Heart right ventricle (tissue), 16 donors: ENCODE measurements around the gene SMIM21. TPM values are rescaled to one million over a fixed set of nuclear protein-coding genes. Genes with fewer than 3 reads are reported as not detected.

Experiments used
- ATAC-seq, 8 donors: fragments of 200-7000 bp; cut with Tn5 transposase; one replicate each; pipeline ENCODE4 v1.9.1; 2020; ENCODE audit warnings: mild to moderate bottlenecking in 8 of 8, moderate library complexity in 8 of 8, moderate number of reproducible peaks in 1 of 8
- DNase-seq, 2 donors: peaks; one replicate each; pipeline ENCODE4 v3.0.0-alpha.2; 2020
- H3K27ac ChIP-seq, 10 donors: fragments of 200-600 bp; sonication (generic) in 2 of 10; one replicate each; pipeline versions ENCODE4 v1.5.0 to v1.8.0; 2020 to 2022; ENCODE audit warnings: mild to moderate bottlenecking in 3 of 10
- H3K27me3 ChIP-seq, 7 donors: fragments of 200-600 bp; one replicate each; pipeline ENCODE4 v1.8.0; 2021 to 2022; ENCODE audit warnings: mild to moderate bottlenecking in 2 of 7
- H3K36me3 ChIP-seq, 9 donors: fragments of 200-600 bp; sonication (generic) in 1 of 9; one replicate each; pipeline versions ENCODE4 v1.5.0 to v1.8.0; 2020 to 2022; ENCODE audit warnings: mild to moderate bottlenecking in 2 of 9
- H3K4me1 ChIP-seq, 9 donors: fragments of 200-600 bp; sonication (generic) in 1 of 9; one replicate each; pipeline versions ENCODE4 v1.5.0 to v1.8.0; 2020 to 2022; ENCODE audit warnings: mild to moderate bottlenecking in 4 of 9
- H3K4me3 ChIP-seq, 10 donors: fragments of 200-600 bp; sonication (generic) in 2 of 10; one replicate each; pipeline versions ENCODE4 v1.5.0 to v1.8.0; 2020 to 2022; ENCODE audit warnings: mild to moderate bottlenecking in 7 of 10, moderate library complexity in 2 of 10
- H3K9me3 ChIP-seq, 11 donors: fragments of 200-600 bp in 10 of 11; sonication (generic) in 2 of 11; one replicate each; pipeline versions ENCODE4 v1.5.0 to v1.8.0; 2013 to 2022; ENCODE audit warnings: mild to moderate bottlenecking in 2 of 11, control low read depth in 1 of 11, moderate library complexity in 1 of 11
- WGBS, 2 donors: extraction: QIAGEN DNeasy Blood & Tissue Kit; methylation state at CpG; one replicate each; pipeline ENCODE4 v1.1.7; 2013; ENCODE audit warnings: inconsistent platforms in 1 of 2; 5-methylcytosine and 5-hydroxymethylcytosine counted together
- intact Hi-C, 10 donors: fragments of 100-400 bp; cut with DNase I; formaldehyde crosslinking; loops; one replicate each; pipeline versions ENCODE4 v1.11.1 to v1.14.2; 2022
- polyA plus RNA-seq, 2 donors: library from polyadenylated mRNA; stranded (reverse); fragments of 200-250 nt; gene quantifications; one replicate each; pipeline ENCODE4 v1.2.3, GENCODE V29; 2013
- total RNA-seq, 10 donors: library from RNA; stranded (reverse); fragmentation: NEBNext Ultra II Directional in 3 of 10; extraction: Animal tissue kit (Norgen Biotek cat#: 25700) in 3 of 10; gene quantifications; one replicate each; pipeline versions ENCODE4 v1.2.1 to v1.2.4, GENCODE V29; 2021 to 2023
- TF ChIP-seq, protein P1 (sequence below), 9 donors: fragments of 200-600 bp; sonication (generic) in 2 of 9; IDR thresholded peaks; one replicate each; pipeline versions ENCODE4 v1.5.0 to v1.8.0; 2021 to 2022; ENCODE audit warnings: antibody characterized with exemption in 9 of 9, mild to moderate bottlenecking in 5 of 9, moderate library complexity in 1 of 9
- donor health status: Arrhythmogenic right ventricular cardiomyopathy.
- donor health status: ischemic (EF 13 %, LVEDD 7.1; RV severe dilation, severe dysfunction).
- donor health status: healthy with polysubstance abuse.
- donor health status: DM: no; HTN: yes; CAD: no.
- donor health status: DM: no; HTN: no; CAD: no.
- donor health status: ischemic (EF 25% LVEDD 6.9; RV normal size, moderate dysfunction).
- donor health status: ischemic (EF 25% LVEDD 5.7; RV mildly dilated, moderate dysfunction).
- donor health status: healthy.
- donor health status: DM: yes; HTN: yes; CAD: no.
- donor health status: Ischemic cardiomyopathy.
- donor health status: ischemic (EF 35%, LVEDD 5.7; RV mildly dilated, moderate dysfunction).
- donor health status: nonischemic (EF 11% LVEDD 7.7; RV severe dilation, severe dysfunction).
- donor health status: DM: yes; HTN: yes; CAD: no.
- donor health status: PGD.
- donor health status: ischemic (EF 29% LVEDD 5.4; RV normal size, mild dysfunction).
- donor health status: nonischemic (EF 23%, LVEDD 6.1; RV moderate dilation, normal function).

Gene SMIM21
- total and polyA plus RNA-seq, 12 donors = not detected

DNA sequence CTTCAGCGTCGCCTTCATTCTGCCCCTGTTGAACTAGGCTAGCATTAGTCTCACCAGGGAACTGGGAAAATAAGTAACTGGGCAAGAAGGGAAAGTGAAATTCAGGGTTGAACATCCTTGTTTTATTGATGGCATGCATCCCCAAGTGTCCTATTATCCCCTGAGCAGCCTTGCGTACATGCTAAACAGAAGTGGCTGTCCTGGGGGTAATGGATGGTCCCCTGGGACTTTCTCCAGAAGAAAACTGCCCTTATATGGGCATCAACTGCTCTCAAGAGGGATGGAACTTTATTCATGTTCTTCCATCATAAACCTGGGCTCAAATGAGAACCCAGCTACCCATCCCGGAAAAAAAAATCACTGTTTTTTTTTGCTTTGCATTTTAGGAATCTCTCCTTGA lies 11.8 kb upstream of the SMIM21 start:
- Histone ChIP-seq H3K27me3 (peaks cover 0 to 26% (median 14%) of the 10 kb centered on the region in 7 donors), H3K36me3 (no peaks in the 10 kb centered on the region), H3K4me3 (no peak overlapping the region), H3K4me1 (no peaks in the 10 kb centered on the region), H3K9me3 (no peaks in the 10 kb centered on the region), H3K27ac (no peak overlapping the region)
- 84 to 92% methylated on average over 4 of the region's 4 CpGs for WGBS, 2 donors
- ATAC-seq = no peak
- TF ChIP-seq, protein P1, sequence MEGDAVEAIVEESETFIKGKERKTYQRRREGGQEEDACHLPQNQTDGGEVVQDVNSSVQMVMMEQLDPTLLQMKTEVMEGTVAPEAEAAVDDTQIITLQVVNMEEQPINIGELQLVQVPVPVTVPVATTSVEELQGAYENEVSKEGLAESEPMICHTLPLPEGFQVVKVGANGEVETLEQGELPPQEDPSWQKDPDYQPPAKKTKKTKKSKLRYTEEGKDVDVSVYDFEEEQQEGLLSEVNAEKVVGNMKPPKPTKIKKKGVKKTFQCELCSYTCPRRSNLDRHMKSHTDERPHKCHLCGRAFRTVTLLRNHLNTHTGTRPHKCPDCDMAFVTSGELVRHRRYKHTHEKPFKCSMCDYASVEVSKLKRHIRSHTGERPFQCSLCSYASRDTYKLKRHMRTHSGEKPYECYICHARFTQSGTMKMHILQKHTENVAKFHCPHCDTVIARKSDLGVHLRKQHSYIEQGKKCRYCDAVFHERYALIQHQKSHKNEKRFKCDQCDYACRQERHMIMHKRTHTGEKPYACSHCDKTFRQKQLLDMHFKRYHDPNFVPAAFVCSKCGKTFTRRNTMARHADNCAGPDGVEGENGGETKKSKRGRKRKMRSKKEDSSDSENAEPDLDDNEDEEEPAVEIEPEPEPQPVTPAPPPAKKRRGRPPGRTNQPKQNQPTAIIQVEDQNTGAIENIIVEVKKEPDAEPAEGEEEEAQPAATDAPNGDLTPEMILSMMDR (IDR thresholded peaks at IDR 0.05) = no peak
- intact Hi-C loops = no loop called here
- DNase-seq = no peak

DNA sequence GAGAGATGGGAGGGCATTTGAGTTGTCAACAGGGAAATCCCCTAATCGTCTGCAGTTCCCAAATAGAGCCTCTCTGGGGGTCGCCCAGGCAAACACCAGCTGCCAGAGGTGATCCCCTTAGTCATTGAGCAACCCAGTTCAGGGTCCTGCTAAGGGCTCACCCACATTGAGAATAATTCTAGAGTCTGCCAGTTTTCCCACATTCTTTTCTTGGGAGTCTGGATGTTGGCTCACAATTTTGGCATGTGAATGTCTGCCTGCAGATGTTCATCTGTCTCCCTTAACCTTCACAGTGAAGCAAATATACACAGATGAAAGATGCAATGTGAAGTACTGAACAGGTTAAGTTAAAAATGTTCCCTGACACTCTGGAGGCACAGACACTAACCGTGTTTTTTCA lies 11.4 kb upstream of the SMIM21 start:
- Histone ChIP-seq H3K27me3 (peaks cover 0 to 26% (median 12%) of the 10 kb centered on the region in 7 donors), H3K36me3 (no peaks in the 10 kb centered on the region), H3K9me3 (no peaks in the 10 kb centered on the region), H3K4me1 (no peaks in the 10 kb centered on the region), H3K4me3 (no peak overlapping the region), H3K27ac (no peak overlapping the region)
- WGBS, 2 donors = 56 to 62% methylated on average over 3 of the region's 3 CpGs
- DNase-seq (no peak), ATAC-seq (no peak)
- intact Hi-C loops = no loop called here
- TF ChIP-seq, protein P1 (IDR thresholded peaks at IDR 0.05) = no peak

DNA sequence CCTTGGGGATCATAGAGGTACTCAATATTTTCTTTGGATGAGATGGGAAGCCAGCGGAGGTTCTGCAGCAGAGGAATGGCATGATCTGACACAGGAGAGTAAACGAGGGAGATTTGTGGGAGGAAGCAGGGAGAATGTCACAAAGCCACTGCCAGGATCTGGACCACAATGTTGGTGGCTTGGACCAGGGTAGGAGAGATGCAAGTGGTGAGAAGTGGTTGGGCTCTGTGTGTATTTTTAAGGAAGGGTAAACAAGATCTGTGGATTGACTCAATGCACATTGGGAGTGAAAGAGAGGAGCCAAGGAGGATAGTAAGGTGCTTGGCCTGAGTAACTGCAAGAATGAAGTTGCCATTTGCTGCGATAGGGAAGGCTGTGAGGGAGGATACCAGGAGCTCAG lies 10.5 kb upstream of the SMIM21 start:
- Histone ChIP-seq H3K27ac (no peak overlapping the region), H3K4me3 (no peak overlapping the region), H3K9me3 (no peaks in the 10 kb centered on the region), H3K36me3 (no peaks in the 10 kb centered on the region), H3K4me1 (no peaks in the 10 kb centered on the region), H3K27me3 (peaks cover 0 to 26% (median 8%) of the 10 kb centered on the region in 7 donors)
- DNase-seq (no peak), ATAC-seq (no peak)
- intact Hi-C loops = no loop called here
- TF ChIP-seq, protein P1 (IDR thresholded peaks at IDR 0.05) = no peak
- 87 to 91% methylated on average over 3 of the region's 3 CpGs for WGBS, 2 donors

DNA sequence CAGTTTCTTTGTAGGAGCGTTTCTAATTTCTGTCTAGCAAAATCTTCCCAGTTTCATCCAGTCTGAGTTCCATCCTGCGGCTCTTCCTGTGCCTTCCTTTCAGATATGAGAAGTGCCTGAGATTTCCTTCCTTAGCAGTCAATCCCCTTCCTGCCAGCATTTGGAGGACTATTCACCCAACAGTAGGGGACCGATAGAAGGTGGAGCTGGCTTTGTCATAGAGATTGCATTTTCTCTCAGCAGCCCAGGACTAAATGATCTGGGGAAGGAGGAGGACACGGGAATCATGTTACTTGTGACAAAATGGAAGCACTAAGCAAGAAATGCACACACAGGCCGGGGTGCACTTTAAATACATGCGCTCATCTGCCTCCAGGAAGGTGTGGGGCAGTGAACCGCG lies 5.6 kb upstream of the SMIM21 start:
- 66 to 70% methylated on average over 8 of the region's 8 CpGs for WGBS, 2 donors
- Histone ChIP-seq H3K27me3 (peaks cover 0 to 8% (median 3%) of the 10 kb centered on the region in 7 donors), H3K9me3 (no peaks in the 10 kb centered on the region), H3K27ac (no peak overlapping the region), H3K4me1 (no peaks in the 10 kb centered on the region), H3K36me3 (no peaks in the 10 kb centered on the region), H3K4me3 (no peak overlapping the region)
- TF ChIP-seq, protein P1 (IDR thresholded peaks at IDR 0.05) = no peak
- intact Hi-C loops = no loop called here
- DNase-seq = no peak
- ATAC-seq = no peak
